K562 (cell line): ENCODE results near the gene PGLYRP1. TPM values are rescaled to one million over a fixed set of nuclear protein-coding genes. Genes with fewer than 3 reads are reported as not detected.

Experiments used
- COPS2 ChIP-seq: fragments of 450-650 bp; conservative IDR thresholded peaks from 2 replicates; pipeline ENCODE4 v1.6.1; 2016; ENCODE audit warnings: mild to moderate bottlenecking, moderate library complexity
- CREBBP ChIP-seq: IDR thresholded peaks from one replicate; pipeline ENCODE4 v1.6.1; 2012; ENCODE audit warnings: low read depth, mild to moderate bottlenecking, control low read depth, inconsistent platforms, low read length
- CREM ChIP-seq: IDR thresholded peaks from 2 replicates; pipeline ENCODE4 v1.6.1; 2014; ENCODE audit warnings: antibody characterized with exemption, low read depth
- HDAC8 ChIP-seq: fragments of 450-650 bp; IDR thresholded peaks from 2 replicates; pipeline ENCODE4 v1.6.1; 2016; ENCODE audit warnings: mild to moderate bottlenecking, missing genetic modification characterization, moderate library complexity, missing compliant biosample characterization
- PHB2 ChIP-seq: fragments of 450-650 bp; IDR thresholded peaks from 2 replicates; pipeline ENCODE4 v1.6.1; 2017; ENCODE audit warnings: low read depth
- PHF20 ChIP-seq: fragments of 450-650 bp; IDR thresholded peaks from 2 replicates; pipeline ENCODE4 v1.6.1; 2018; ENCODE audit not compliant: partially characterized antibody
- POU5F1 ChIP-seq: fragments of 150-350 bp; IDR thresholded peaks from 2 replicates; pipeline ENCODE4 v1.6.1; 2014; ENCODE audit warnings: borderline replicate concordance, low read length, low read depth, mild to moderate bottlenecking; ENCODE audit not compliant: partially characterized antibody
- THRAP3 ChIP-seq: fragments of 450-650 bp; IDR thresholded peaks from 2 replicates; pipeline ENCODE4 v1.6.1; 2016; ENCODE audit warnings: mild to moderate bottlenecking, inconsistent platforms, borderline replicate concordance
- ZBTB17 ChIP-seq: fragments of 450-650 bp; formaldehyde crosslinking; IDR thresholded peaks from 2 replicates; pipeline ENCODE4 v1.4.0; 2020; ENCODE audit warnings: mild to moderate bottlenecking
- ZNF184 ChIP-seq: sonication (generic); formaldehyde crosslinking; IDR thresholded peaks from 2 replicates; pipeline ENCODE4 v1.5.0; 2020; ENCODE audit warnings: missing genetic modification reagents
- ZNF77 ChIP-seq: fragments of 250-450 bp; sonication (Bioruptor Pico); IDR thresholded peaks from 2 replicates; pipeline ENCODE4 v1.5.0; 2020
- polyA plus RNA-seq, 8 experiments: library from polyadenylated mRNA; depleted of rRNA in 4 of 8; stranded (reverse) in 5 of 8; unstranded in 3 of 8; fragments of >200 nt; fragmentation: Nextera tagmentation in 2 of 8; fragmentation: Illumina TruSeq in 1 of 8; extraction: Ambion mirVana in 2 of 8; extraction: Trizol in 1 of 8; gene quantifications; 2 replicates each; pipeline versions ENCODE4 v1.2.1 to v1.2.3, GENCODE V29; 2011 to 2014; ENCODE audit warnings: inconsistent platforms in 1 of 8, missing spikeins in 1 of 8
- total RNA-seq, 7 experiments: library from RNA; depleted of rRNA in 6 of 7; stranded (reverse); fragments of >200 nt in 6 of 7; fragmentation: Illumina TruSeq in 2 of 7; extraction: Trizol in 2 of 7; gene quantifications; 2 replicates each; pipeline versions ENCODE4 v1.2.1 to v1.2.3, GENCODE V29; 2011 to 2021; ENCODE audit warnings: low replicate concordance in 1 of 7
- TF ChIP-seq, protein P1 (sequence below): fragments of 200-800 bp; sonication (Bioruptor generic); IDR thresholded peaks from 2 replicates; pipeline ENCODE4 v1.6.1; 2017; ENCODE audit warnings: missing genetic modification characterization, missing compliant biosample characterization
- TF ChIP-seq, protein P2 (sequence below): IDR thresholded peaks from 2 replicates; pipeline ENCODE4 v1.6.1; 2014; ENCODE audit warnings: antibody characterized with exemption
- TF ChIP-seq, protein P3 (sequence below): fragments of 450-650 bp; formaldehyde crosslinking; IDR thresholded peaks from 2 replicates; pipeline ENCODE4 v1.4.0; 2020; ENCODE audit warnings: mild to moderate bottlenecking
- TF ChIP-seq, protein P4 (sequence below): fragments of 200-800 bp; sonication (Bioruptor generic); IDR thresholded peaks from 2 replicates; pipeline ENCODE4 v1.6.1; 2017; ENCODE audit warnings: missing genetic modification characterization, missing compliant biosample characterization
- TF ChIP-seq, protein P5 (sequence below): sonication (generic); formaldehyde crosslinking; IDR thresholded peaks from 2 replicates; pipeline ENCODE4 v1.8.0; 2022; ENCODE audit warnings: missing genetic modification reagents, mild to moderate bottlenecking, borderline replicate concordance
- TF ChIP-seq, protein P6 (sequence below): fragments of 250-450 bp; sonication (Bioruptor Pico); IDR thresholded peaks from 2 replicates; pipeline ENCODE4 v1.4.0; 2020

The PGLYRP1 gene
- total and polyA plus RNA-seq, 9 of the 15 experiments (the other 6 are each of a cell fraction or from before 2014, with no cell fraction given) = not detected

DNA sequence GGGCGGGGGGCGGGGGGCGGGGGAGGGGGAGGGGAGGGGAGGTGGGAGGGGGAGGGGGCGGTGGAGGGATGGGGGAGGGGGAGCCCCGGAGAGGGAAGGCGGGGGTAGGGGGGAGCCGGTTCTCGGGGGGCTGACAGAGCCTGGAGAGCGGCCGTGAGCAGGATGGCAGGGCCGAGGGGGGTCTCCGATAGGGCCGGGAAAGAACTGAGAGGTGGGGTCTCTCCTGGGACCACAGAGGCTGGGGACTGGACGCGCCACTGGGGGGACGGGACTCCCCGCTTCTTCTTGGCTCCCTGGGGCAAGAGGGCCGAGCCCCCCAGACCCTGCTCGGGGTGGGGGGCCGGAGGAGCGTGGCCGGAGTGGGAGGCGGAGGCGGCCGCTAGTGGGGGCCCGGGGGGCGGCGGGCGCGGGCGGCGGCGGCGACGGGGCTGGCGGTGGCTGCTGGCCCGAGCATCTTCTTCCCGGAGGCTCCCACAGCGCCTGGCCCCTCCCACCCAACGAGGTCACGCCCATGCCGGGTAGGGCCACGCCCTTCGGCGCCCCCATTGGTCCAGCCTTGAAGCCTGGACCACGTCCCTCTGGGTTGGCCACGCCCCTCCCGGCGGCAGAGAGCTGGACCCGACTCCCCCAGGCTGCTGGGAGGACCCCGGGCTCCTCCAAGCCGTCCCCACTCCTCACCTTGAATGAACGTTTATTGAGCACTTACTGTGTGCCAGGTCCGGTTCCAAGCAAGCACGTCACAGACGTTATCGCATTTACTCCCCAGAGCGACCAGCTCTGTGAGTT, 49.1 kb downstream of the PGLYRP1 start, which contains the start of gene NOVA2 (continued):
- TF ChIP-seq, protein P1, sequence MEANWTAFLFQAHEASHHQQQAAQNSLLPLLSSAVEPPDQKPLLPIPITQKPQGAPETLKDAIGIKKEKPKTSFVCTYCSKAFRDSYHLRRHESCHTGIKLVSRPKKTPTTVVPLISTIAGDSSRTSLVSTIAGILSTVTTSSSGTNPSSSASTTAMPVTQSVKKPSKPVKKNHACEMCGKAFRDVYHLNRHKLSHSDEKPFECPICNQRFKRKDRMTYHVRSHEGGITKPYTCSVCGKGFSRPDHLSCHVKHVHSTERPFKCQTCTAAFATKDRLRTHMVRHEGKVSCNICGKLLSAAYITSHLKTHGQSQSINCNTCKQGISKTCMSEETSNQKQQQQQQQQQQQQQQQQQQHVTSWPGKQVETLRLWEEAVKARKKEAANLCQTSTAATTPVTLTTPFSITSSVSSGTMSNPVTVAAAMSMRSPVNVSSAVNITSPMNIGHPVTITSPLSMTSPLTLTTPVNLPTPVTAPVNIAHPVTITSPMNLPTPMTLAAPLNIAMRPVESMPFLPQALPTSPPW (CRISPR knock-in tag) = 0 out of 2 replicates have a peak, but pooled peaks have one; percentile 10
- TF ChIP-seq POU5F1 = no peak
- no peak for TF ChIP-seq COPS2
- no peak for TF ChIP-seq CREBBP
- TF ChIP-seq, protein P2, sequence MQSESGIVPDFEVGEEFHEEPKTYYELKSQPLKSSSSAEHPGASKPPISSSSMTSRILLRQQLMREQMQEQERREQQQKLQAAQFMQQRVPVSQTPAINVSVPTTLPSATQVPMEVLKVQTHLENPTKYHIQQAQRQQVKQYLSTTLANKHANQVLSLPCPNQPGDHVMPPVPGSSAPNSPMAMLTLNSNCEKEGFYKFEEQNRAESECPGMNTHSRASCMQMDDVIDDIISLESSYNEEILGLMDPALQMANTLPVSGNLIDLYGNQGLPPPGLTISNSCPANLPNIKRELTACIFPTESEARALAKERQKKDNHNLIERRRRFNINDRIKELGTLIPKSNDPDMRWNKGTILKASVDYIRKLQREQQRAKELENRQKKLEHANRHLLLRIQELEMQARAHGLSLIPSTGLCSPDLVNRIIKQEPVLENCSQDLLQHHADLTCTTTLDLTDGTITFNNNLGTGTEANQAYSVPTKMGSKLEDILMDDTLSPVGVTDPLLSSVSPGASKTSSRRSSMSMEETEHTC = no peak
- no peak for TF ChIP-seq PHB2
- TF ChIP-seq, protein P3, sequence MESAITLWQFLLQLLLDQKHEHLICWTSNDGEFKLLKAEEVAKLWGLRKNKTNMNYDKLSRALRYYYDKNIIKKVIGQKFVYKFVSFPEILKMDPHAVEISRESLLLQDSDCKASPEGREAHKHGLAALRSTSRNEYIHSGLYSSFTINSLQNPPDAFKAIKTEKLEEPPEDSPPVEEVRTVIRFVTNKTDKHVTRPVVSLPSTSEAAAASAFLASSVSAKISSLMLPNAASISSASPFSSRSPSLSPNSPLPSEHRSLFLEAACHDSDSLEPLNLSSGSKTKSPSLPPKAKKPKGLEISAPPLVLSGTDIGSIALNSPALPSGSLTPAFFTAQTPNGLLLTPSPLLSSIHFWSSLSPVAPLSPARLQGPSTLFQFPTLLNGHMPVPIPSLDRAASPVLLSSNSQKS (CRISPR knock-in tag) = no peak
- TF ChIP-seq, protein P4, sequence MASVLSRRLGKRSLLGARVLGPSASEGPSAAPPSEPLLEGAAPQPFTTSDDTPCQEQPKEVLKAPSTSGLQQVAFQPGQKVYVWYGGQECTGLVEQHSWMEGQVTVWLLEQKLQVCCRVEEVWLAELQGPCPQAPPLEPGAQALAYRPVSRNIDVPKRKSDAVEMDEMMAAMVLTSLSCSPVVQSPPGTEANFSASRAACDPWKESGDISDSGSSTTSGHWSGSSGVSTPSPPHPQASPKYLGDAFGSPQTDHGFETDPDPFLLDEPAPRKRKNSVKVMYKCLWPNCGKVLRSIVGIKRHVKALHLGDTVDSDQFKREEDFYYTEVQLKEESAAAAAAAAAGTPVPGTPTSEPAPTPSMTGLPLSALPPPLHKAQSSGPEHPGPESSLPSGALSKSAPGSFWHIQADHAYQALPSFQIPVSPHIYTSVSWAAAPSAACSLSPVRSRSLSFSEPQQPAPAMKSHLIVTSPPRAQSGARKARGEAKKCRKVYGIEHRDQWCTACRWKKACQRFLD (CRISPR knock-in tag) = no peak
- TF ChIP-seq, protein P5, sequence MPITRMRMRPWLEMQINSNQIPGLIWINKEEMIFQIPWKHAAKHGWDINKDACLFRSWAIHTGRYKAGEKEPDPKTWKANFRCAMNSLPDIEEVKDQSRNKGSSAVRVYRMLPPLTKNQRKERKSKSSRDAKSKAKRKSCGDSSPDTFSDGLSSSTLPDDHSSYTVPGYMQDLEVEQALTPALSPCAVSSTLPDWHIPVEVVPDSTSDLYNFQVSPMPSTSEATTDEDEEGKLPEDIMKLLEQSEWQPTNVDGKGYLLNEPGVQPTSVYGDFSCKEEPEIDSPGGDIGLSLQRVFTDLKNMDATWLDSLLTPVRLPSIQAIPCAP (CRISPR knock-in tag) = no peak
- no peak for TF ChIP-seq ZNF184 (CRISPR knock-in tag)
- TF ChIP-seq, protein P6, sequence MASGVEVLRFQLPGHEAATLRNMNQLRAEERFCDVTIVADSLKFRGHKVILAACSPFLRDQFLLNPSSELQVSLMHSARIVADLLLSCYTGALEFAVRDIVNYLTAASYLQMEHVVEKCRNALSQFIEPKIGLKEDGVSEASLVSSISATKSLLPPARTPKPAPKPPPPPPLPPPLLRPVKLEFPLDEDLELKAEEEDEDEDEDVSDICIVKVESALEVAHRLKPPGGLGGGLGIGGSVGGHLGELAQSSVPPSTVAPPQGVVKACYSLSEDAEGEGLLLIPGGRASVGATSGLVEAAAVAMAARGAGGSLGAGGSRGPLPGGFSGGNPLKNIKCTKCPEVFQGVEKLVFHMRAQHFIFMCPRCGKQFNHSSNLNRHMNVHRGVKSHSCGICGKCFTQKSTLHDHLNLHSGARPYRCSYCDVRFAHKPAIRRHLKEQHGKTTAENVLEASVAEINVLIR (CRISPR knock-in tag) = no peak
- no peak for TF ChIP-seq THRAP3
- TF ChIP-seq ZBTB17 (CRISPR knock-in tag) = no peak
- no peak for TF ChIP-seq HDAC8 (tag)
- TF ChIP-seq PHF20 = no peak
- TF ChIP-seq ZNF77 (CRISPR knock-in tag) = no peak
- peak; percentile 32; the same call in 1 of the 2 replicates for TF ChIP-seq CREM
